Activated CD4-positive, alpha-beta T cell treated with anti-CD3 and anti-CD28 coated beads, Interleukin-2, amount 50 U/mL, for 1 hour (primary cell): ENCODE results near the gene FZD7.

Experiments used
- DNase-seq: peaks from one replicate; pipeline ENCODE4 v3.0.0-alpha.2; 2020

The FZD7 gene

GRCh38 chr2:202038471-202039277 is 5.0 kb downstream of the FZD7 start:
- no peak for DNase-seq

GRCh38 chr2:202039278-202040078 is 5.8 kb downstream of the FZD7 start:
- no peak for DNase-seq

- no peak for DNase-seq
Measured at GRCh38 chr2:202040079-202040844, 6.6 kb downstream of the FZD7 start.

- DNase-seq = no peak
Measured at GRCh38 chr2:202042444-202042843, 8.8 kb downstream of the FZD7 start.

GRCh38 chr2:202043475-202043874 is 9.8 kb downstream of the FZD7 start:
- DNase-seq = no peak

GRCh38 chr2:202044777-202045176 is 11.1 kb downstream of the FZD7 start:
- DNase-seq = no peak

GRCh38 chr2:202046572-202046971 is 12.9 kb downstream of the FZD7 start:
- no peak for DNase-seq

GRCh38 chr2:202049092-202049728 is 15.6 kb downstream of the FZD7 start:
- DNase-seq = no peak

GRCh38 chr2:202049840-202050239 is 16.2 kb downstream of the FZD7 start:
- DNase-seq = no peak

- no peak for DNase-seq
Measured at GRCh38 chr2:202050652-202051051, 17.0 kb downstream of the FZD7 start.

GRCh38 chr2:202051499-202052161 is 18.0 kb downstream of the FZD7 start:
- no peak for DNase-seq

- DNase-seq = no peak
Measured at GRCh38 chr2:202052235-202052634, 18.6 kb downstream of the FZD7 start.

- DNase-seq = no peak
Measured at GRCh38 chr2:202054679-202055078, 21.0 kb downstream of the FZD7 start.

GRCh38 chr2:202056611-202057010 is 23.0 kb downstream of the FZD7 start:
- DNase-seq = peak; percentile 2

GRCh38 chr2:202060218-202060617 is 26.6 kb downstream of the FZD7 start:
- DNase-seq = no peak

- DNase-seq = no peak
Measured at GRCh38 chr2:202061695-202062094, 28.0 kb downstream of the FZD7 start.

GRCh38 chr2:202064171-202064880 is 30.7 kb downstream of the FZD7 start:
- DNase-seq = no peak

GRCh38 chr2:202064881-202065230 is 31.2 kb downstream of the FZD7 start:
- DNase-seq = no peak

GRCh38 chr2:202065876-202066275 is 32.2 kb downstream of the FZD7 start:
- no peak for DNase-seq

- no peak for DNase-seq
Measured at GRCh38 chr2:202066875-202067274, 33.2 kb downstream of the FZD7 start.

GRCh38 chr2:202067589-202067988 is 33.9 kb downstream of the FZD7 start:
- DNase-seq = no peak
